Cardiac muscle cell (in vitro differentiated cells and primary cell): ENCODE results near the gene ADAMTS7. TPM values are rescaled to one million over a fixed set of nuclear protein-coding genes. Genes with fewer than 3 reads are reported as not detected.
"Not testable (repeated sequence)": the region's sequence is repeated elsewhere in the genome, so short reads cannot be mapped to it uniquely, and the experiment has no call there.

Experiments used
- DNase-seq, 2 donors: peaks; one replicate each; pipeline versions ENCODE4 v3.0.0 to v3.0.0-alpha.2; 2010 to 2017; ENCODE audit warnings: low read depth in 1 of 2, low spot score in 1 of 2
- H3K27ac ChIP-seq: fragments of 200-600 bp; sonication (generic); 2 replicates; pipeline ENCODE4 v1.5.1; 2016
- H3K27me3 ChIP-seq: fragments of 200-600 bp; sonication (generic); 2 replicates; pipeline ENCODE4 v1.6.0; 2016; ENCODE audit warnings: control low read depth
- H3K36me3 ChIP-seq: fragments of 200-600 bp; sonication (generic); 2 replicates; pipeline ENCODE4 v1.5.1; 2016; ENCODE audit warnings: control low read depth
- H3K4me1 ChIP-seq: fragments of 200-600 bp; sonication (generic); 2 replicates; pipeline ENCODE4 v1.8.1; 2017; ENCODE audit warnings: low read depth, mild to moderate bottlenecking, mixed run types
- H3K4me3 ChIP-seq: fragments of 200-600 bp; sonication (generic); 2 replicates; pipeline ENCODE4 v1.5.1; 2016; ENCODE audit warnings: mild to moderate bottlenecking
- H3K9me3 ChIP-seq: fragments of 200-600 bp; sonication (generic); 2 replicates; pipeline ENCODE4 v1.5.1; 2017; ENCODE audit warnings: low read depth, mild to moderate bottlenecking, control low read depth
- CTCF ChIP-seq: IDR thresholded peaks from 2 replicates; pipeline ENCODE4 v1.5.1; 2012; ENCODE audit warnings: low read depth, mild to moderate bottlenecking, low read length
- polyA plus RNA-seq: library from polyadenylated mRNA; unstranded; fragments of >200 nt; fragmentation: Nextera tagmentation; extraction: Ambion mirVana; gene quantifications from 2 replicates; pipeline ENCODE4 v1.2.1, GENCODE V29; 2016
- total RNA-seq: library from RNA; depleted of rRNA; stranded (reverse); fragments of >200 nt; gene quantifications from 2 replicates; pipeline ENCODE4 v1.2.3, GENCODE V29; 2016

The ADAMTS7 gene
- total and polyA plus RNA-seq, 2 experiments from 2014 or later: 11.8 to 35.3 TPM

GRCh38 chr15:78772738-78773137 is 38.5 kb downstream of the ADAMTS7 start:
- H3K4me1 ChIP-seq: no peaks in the 10 kb centered on the region
- H3K27ac ChIP-seq: no peak overlapping the region
- no peaks in the 10 kb centered on the region for H3K9me3 ChIP-seq
- no peak overlapping the region for H3K4me3 ChIP-seq
- no peaks in the 10 kb centered on the region for H3K36me3 ChIP-seq
- no peaks in the 10 kb centered on the region for H3K27me3 ChIP-seq
- no peak for TF ChIP-seq CTCF
- DNase-seq: no peak

GRCh38 chr15:78771436-78772000 is 39.7 kb downstream of the ADAMTS7 start:
- H3K4me1 ChIP-seq, H3K27ac ChIP-seq, H3K27me3 ChIP-seq, H3K4me3 ChIP-seq, DNase-seq, H3K36me3 ChIP-seq, H3K9me3 ChIP-seq: not testable (repeated sequence)

- DNase-seq, H3K9me3 ChIP-seq, H3K36me3 ChIP-seq, H3K27ac ChIP-seq, H3K4me1 ChIP-seq, H3K27me3 ChIP-seq, H3K4me3 ChIP-seq: not testable (repeated sequence)
Measured at GRCh38 chr15:78771020-78771419, 40.2 kb downstream of the ADAMTS7 start.

- H3K27ac ChIP-seq, H3K4me3 ChIP-seq, H3K4me1 ChIP-seq, DNase-seq, H3K27me3 ChIP-seq, H3K36me3 ChIP-seq, H3K9me3 ChIP-seq: not testable (repeated sequence)
Measured at GRCh38 chr15:78769473-78770225, 41.6 kb downstream of the ADAMTS7 start.

GRCh38 chr15:78768531-78769408 is 42.5 kb downstream of the ADAMTS7 start:
- no peak for DNase-seq
- H3K4me1 ChIP-seq: no peaks in the 10 kb centered on the region
- no peaks in the 10 kb centered on the region for H3K36me3 ChIP-seq
- no peaks in the 10 kb centered on the region for H3K27me3 ChIP-seq
- no peak for TF ChIP-seq CTCF
- H3K27ac ChIP-seq: no peak overlapping the region
- H3K4me3 ChIP-seq: no peak overlapping the region
- H3K9me3 ChIP-seq: no peaks in the 10 kb centered on the region

- no peaks in the 10 kb centered on the region for H3K36me3 ChIP-seq
- no peak for TF ChIP-seq CTCF
- no peaks in the 10 kb centered on the region for H3K27me3 ChIP-seq
- H3K9me3 ChIP-seq: no peaks in the 10 kb centered on the region
- DNase-seq: no peak
- no peak overlapping the region for H3K27ac ChIP-seq
- no peak overlapping the region for H3K4me3 ChIP-seq
- H3K4me1 ChIP-seq: no peaks in the 10 kb centered on the region
Measured at GRCh38 chr15:78768096-78768495, 43.2 kb downstream of the ADAMTS7 start.
